Neutrophil (primary cell): ENCODE results near the gene TRIM40.

Experiments used
- H3K27ac ChIP-seq: fragments of 200-600 bp; sonication (generic); 2 replicates; pipeline ENCODE4 v1.5.1; 2016; ENCODE audit warnings: mild to moderate bottlenecking, moderate library complexity
- H3K27me3 ChIP-seq: fragments of 200-600 bp; sonication (generic); 2 replicates; pipeline ENCODE4 v1.6.0; 2016; ENCODE audit warnings: mild to moderate bottlenecking
- H3K36me3 ChIP-seq: fragments of 200-600 bp; sonication (generic); 2 replicates; pipeline ENCODE4 v1.5.1; 2017
- H3K4me1 ChIP-seq, 2 experiments: fragments of 200-600 bp in 1 of 2; sonication (generic) in 1 of 2; 1 replicate in 1 of 2; 2 replicates in 1 of 2; pipeline versions ENCODE4 v1.5.1 to v1.6.1; 2013 to 2016; ENCODE audit warnings: low read depth in 1 of 2, low read length in 1 of 2, mild to moderate bottlenecking in 1 of 2, moderate library complexity in 1 of 2; ENCODE audit not compliant: control insufficient read depth in 1 of 2, insufficient read depth in 1 of 2
- H3K4me3 ChIP-seq, 2 experiments: fragments of 200-600 bp in 1 of 2; sonication (generic) in 1 of 2; 1 replicate in 1 of 2; 2 replicates in 1 of 2; pipeline ENCODE4 v1.5.1; 2013 to 2016; ENCODE audit warnings: low read depth in 1 of 2, low read length in 1 of 2, mild to moderate bottlenecking in 1 of 2, moderate library complexity in 1 of 2
- H3K9me3 ChIP-seq: fragments of 200-600 bp; sonication (generic); 2 replicates; pipeline ENCODE4 v1.5.1; 2016
- CTCF ChIP-seq: fragments of 200-600 bp; sonication (generic); IDR thresholded peaks from 2 replicates; pipeline ENCODE4 v1.5.1; 2016; ENCODE audit warnings: antibody characterized with exemption

The TRIM40 gene

GRCh38 chr6:30175765-30176164, 39.8 kb downstream of the TRIM40 start:
- Histone ChIP-seq H3K27ac (no peak overlapping the region), H3K4me3 (no peak overlapping the region), H3K4me1 (peaks cover 4 to 8% of the 10 kb centered on the region in 2 experiments), H3K36me3 (no peaks in the 10 kb centered on the region), H3K27me3 (peaks cover 94% of the 10 kb centered on the region), H3K9me3 (no peaks in the 10 kb centered on the region)
- no peak for TF ChIP-seq CTCF

- TF ChIP-seq CTCF = no peak
- Histone ChIP-seq H3K4me3 (no peak overlapping the region), H3K9me3 (no peaks in the 10 kb centered on the region), H3K36me3 (no peaks in the 10 kb centered on the region), H3K27ac (no peak overlapping the region), H3K27me3 (peaks cover 71% of the 10 kb centered on the region), H3K4me1 (no peaks in the 10 kb centered on the region)
Measured at GRCh38 chr6:30178837-30179236, 42.9 kb downstream of the TRIM40 start.

GRCh38 chr6:30180145-30180544, 44.2 kb downstream of the TRIM40 start:
- Histone ChIP-seq H3K27me3 (peaks cover 58% of the 10 kb centered on the region), H3K27ac (no peak overlapping the region), H3K4me1 (no peaks in the 10 kb centered on the region), H3K9me3 (no peaks in the 10 kb centered on the region), H3K4me3 (no peak overlapping the region), H3K36me3 (peaks cover 12% of the 10 kb centered on the region)
- TF ChIP-seq CTCF = no peak

- no peaks in the 10 kb centered on the region for H3K4me1 ChIP-seq
- H3K27me3 ChIP-seq = peaks cover 14% of the 10 kb centered on the region
- no peak overlapping the region for H3K27ac ChIP-seq
- H3K4me3 ChIP-seq = no peak overlapping the region
- no peaks in the 10 kb centered on the region for H3K9me3 ChIP-seq
- TF ChIP-seq CTCF = no peak
- peaks cover 52% of the 10 kb centered on the region for H3K36me3 ChIP-seq
Measured at GRCh38 chr6:30184417-30185031, 48.6 kb downstream of the TRIM40 start.

GRCh38 chr6:30185846-30186484, 50.0 kb downstream of the TRIM40 start:
- Histone ChIP-seq H3K36me3 (peaks cover 67% of the 10 kb centered on the region), H3K27me3 (peaks cover 8% of the 10 kb centered on the region)
- TF ChIP-seq CTCF = no peak

More at GRCh38 chr6:30185846-30186484, 50.0 kb downstream of the TRIM40 start:
- Histone ChIP-seq H3K27ac (no peak overlapping the region), H3K9me3 (no peaks in the 10 kb centered on the region), H3K4me3 (no peak overlapping the region), H3K4me1 (no peaks in the 10 kb centered on the region)
